Measurements from ENCODE around the gene PRPSAP1. TPM values are rescaled to one million over a fixed set of nuclear protein-coding genes. Genes with fewer than 3 reads are reported as not detected.

The PRPSAP1 gene
- total RNA-seq, 2 experiments from 2014 or later, result 10.8 to 12.1 TPM

DNA sequence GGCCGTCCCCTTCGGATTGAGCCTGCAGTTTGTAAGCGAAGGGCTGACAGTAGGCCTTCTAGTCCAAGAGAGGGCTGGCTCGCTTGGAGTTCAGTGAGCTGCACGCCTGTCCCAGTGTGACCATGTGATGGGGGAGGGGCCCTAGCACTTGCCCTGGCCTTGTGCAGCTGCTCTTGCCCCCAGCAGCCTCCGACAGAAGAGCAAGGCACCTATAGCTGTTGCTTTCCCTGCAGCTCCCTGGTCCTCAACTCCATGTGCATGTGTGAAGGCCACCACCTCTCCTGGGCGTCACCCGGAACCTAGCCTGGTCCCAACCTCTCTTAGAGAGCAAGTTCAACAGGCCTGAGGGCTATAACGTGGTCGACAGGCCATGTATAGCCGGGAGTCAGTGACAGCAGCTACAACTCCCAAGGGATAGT is 36.3 kb upstream of the PRPSAP1 start:
- peaks cover 30% of the 10 kb centered on the region for H3K36me3 ChIP-seq (ENCODE audit: insufficient read depth, low read length)
- H3K4me1 ChIP-seq (ENCODE audit: insufficient read depth, low read length), result peaks cover 13% of the 10 kb centered on the region
- peaks cover 2 to 6% of the 10 kb centered on the region in 2 experiments for H3K27me3 ChIP-seq (ENCODE audit: control insufficient read depth in 1 of 2, insufficient read depth in 2 of 2, low read length in 2 of 2)
- DNase-seq (peak in 1 of 14 experiments; percentile 24), ATAC-seq (ENCODE audit: poor library complexity) (no peak)
- ChIA-PET POLR2A (no interaction called here), CTCF (interaction anchor here (1.4 to 1.9 kb wide), 2 partner anchors 8 to 18 kb away, joined by 3 to 4 read pairs; no protein-coding TSS in a partner anchor)
- Mint-ChIP-seq H3K9me3 (no peaks in the 10 kb centered on the region), H3K27ac (no peak overlapping the region), H3K27me3 (no peaks in the 10 kb centered on the region), H3K4me1 (ENCODE audit: low read depth) (no peaks in the 10 kb centered on the region), H3K36me3 (ENCODE audit: low read depth) (peaks cover 28% of the 10 kb centered on the region), H3K4me3 (no peak overlapping the region)
- H3K9me3 ChIP-seq (ENCODE audit: control insufficient read depth in 1 of 2, insufficient read depth in 1 of 2, low read length in 2 of 2), result no peaks in the 10 kb centered on the region
- no peak overlapping the region for H3K4me3 ChIP-seq (ENCODE audit: low read length)
- TF ChIP-seq, protein P1, sequence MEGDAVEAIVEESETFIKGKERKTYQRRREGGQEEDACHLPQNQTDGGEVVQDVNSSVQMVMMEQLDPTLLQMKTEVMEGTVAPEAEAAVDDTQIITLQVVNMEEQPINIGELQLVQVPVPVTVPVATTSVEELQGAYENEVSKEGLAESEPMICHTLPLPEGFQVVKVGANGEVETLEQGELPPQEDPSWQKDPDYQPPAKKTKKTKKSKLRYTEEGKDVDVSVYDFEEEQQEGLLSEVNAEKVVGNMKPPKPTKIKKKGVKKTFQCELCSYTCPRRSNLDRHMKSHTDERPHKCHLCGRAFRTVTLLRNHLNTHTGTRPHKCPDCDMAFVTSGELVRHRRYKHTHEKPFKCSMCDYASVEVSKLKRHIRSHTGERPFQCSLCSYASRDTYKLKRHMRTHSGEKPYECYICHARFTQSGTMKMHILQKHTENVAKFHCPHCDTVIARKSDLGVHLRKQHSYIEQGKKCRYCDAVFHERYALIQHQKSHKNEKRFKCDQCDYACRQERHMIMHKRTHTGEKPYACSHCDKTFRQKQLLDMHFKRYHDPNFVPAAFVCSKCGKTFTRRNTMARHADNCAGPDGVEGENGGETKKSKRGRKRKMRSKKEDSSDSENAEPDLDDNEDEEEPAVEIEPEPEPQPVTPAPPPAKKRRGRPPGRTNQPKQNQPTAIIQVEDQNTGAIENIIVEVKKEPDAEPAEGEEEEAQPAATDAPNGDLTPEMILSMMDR (IDR thresholded peaks at IDR 0.05), result no peak
- H3K27ac ChIP-seq (ENCODE audit: low read depth in 1 of 2, low read length in 2 of 2), result no peak overlapping the region
- intact Hi-C loops (cut with DNase I, micrococcal nuclease), result no loop called here

GRCh38 chr17:76388966-76389888 is 35.5 kb upstream of the PRPSAP1 start:
- Mint-ChIP-seq H3K36me3 (ENCODE audit: low read depth) (peaks cover 21% of the 10 kb centered on the region), H3K27ac (no peak overlapping the region), H3K27me3 (no peaks in the 10 kb centered on the region), H3K4me3 (no peak overlapping the region), H3K9me3 (no peaks in the 10 kb centered on the region), H3K4me1 (ENCODE audit: low read depth) (no peaks in the 10 kb centered on the region)
- DNase-seq (no peak), ATAC-seq (ENCODE audit: poor library complexity) (no peak)
- intact Hi-C loops (cut with DNase I, micrococcal nuclease), result loop anchor here in 1 of 2 experiments (5.0 to 10.0 kb wide), 2 partner anchors 37 to 404 kb away; partner anchors contain the start of gene PRPSAP1
- H3K4me3 ChIP-seq (ENCODE audit: low read length), result no peak overlapping the region
- ChIA-PET POLR2A (no interaction called here), CTCF (interaction anchor here (0.5 to 1.9 kb wide), 3 partner anchors 9 to 120 kb away, joined by 3 to 4 read pairs (median 3); no protein-coding TSS in a partner anchor)
- H3K4me1 ChIP-seq (ENCODE audit: insufficient read depth, low read length), result peaks cover 19% of the 10 kb centered on the region
- peaks cover 29% of the 10 kb centered on the region for H3K36me3 ChIP-seq (ENCODE audit: insufficient read depth, low read length)
- TF ChIP-seq, protein P1 (IDR thresholded peaks at IDR 0.05), result no peak
- H3K27me3 ChIP-seq (ENCODE audit: control insufficient read depth in 1 of 2, insufficient read depth in 2 of 2, low read length in 2 of 2), result peaks cover 4 to 7% of the 10 kb centered on the region in 2 experiments
- no peak overlapping the region for H3K27ac ChIP-seq (ENCODE audit: low read depth in 1 of 2, low read length in 2 of 2)
- no peaks in the 10 kb centered on the region for H3K9me3 ChIP-seq (ENCODE audit: control insufficient read depth in 1 of 2, insufficient read depth in 1 of 2, low read length in 2 of 2)

DNA sequence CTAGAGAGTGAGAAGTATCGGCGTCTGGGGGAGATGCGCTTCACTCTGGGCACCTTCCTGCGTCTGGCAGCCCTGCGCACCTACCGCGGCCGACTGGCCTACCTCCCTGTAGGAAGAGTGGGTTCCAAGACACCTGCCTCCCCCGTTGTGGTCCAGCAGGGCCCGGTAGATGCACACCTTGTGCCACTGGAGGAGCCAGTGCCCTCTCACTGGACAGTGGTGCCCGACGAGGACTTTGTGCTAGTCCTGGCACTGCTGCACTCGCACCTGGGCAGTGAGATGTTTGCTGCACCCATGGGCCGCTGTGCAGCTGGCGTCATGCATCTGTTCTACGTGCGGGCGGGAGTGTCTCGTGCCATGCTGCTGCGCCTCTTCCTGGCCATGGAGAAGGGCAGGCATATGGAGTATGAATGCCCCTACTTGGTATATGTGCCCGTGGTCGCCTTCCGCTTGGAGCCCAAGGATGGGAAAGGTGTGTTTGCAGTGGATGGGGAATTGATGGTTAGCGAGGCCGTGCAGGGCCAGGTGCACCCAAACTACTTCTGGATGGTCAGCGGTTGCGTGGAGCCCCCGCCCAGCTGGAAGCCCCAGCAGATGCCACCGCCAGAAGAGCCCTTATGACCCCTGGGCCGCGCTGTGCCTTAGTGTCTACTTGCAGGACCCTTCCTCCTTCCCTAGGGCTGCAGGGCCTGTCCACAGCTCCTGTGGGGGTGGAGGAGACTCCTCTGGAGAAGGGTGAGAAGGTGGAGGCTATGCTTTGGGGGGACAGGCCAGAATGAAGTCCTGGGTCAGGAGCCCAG is 33.5 kb upstream of the PRPSAP1 start:
- Mint-ChIP-seq H3K4me3 (peak overlapping the region; percentile 20), H3K27ac (no peak overlapping the region)
- no peak overlapping the region for H3K4me3 ChIP-seq (ENCODE audit: low read length)

More for the DNA sequence above, 33.5 kb upstream of the PRPSAP1 start:
- ATAC-seq (ENCODE audit: poor library complexity), result no peak
- H3K4me1 Mint-ChIP-seq (ENCODE audit: low read depth), result peaks cover 6% of the 10 kb centered on the region
- peaks cover 13% of the 10 kb centered on the region for H3K36me3 Mint-ChIP-seq (ENCODE audit: low read depth)
- Histone ChIP-seq H3K27me3 (ENCODE audit: control insufficient read depth in 1 of 2, insufficient read depth in 2 of 2, low read length in 2 of 2) (peaks cover 4 to 7% of the 10 kb centered on the region in 2 experiments), H3K36me3 (ENCODE audit: insufficient read depth, low read length) (peaks cover 19% of the 10 kb centered on the region), H3K9me3 (ENCODE audit: control insufficient read depth in 1 of 2, insufficient read depth in 1 of 2, low read length in 2 of 2) (no peaks in the 10 kb centered on the region), H3K4me1 (ENCODE audit: insufficient read depth, low read length) (peaks cover 33% of the 10 kb centered on the region), H3K27ac (ENCODE audit: low read depth in 1 of 2, low read length in 2 of 2) (no peak overlapping the region)
- CTCF ChIA-PET, result interaction anchor here (3.0 to 3.6 kb wide), 2 partner anchors 11 to 34 kb away, joined by 12 to 31 read pairs; partner anchors contain the start of gene PRPSAP1
- TF ChIP-seq, protein P1 (IDR thresholded peaks at IDR 0.05), result no peak
- peaks cover 4% of the 10 kb centered on the region for H3K27me3 Mint-ChIP-seq
- no peaks in the 10 kb centered on the region for H3K9me3 Mint-ChIP-seq
- POLR2A ChIA-PET, result interaction anchor here (4.8 kb wide), 1 partner anchor 34 kb away, joined by 37 read pairs; the partner anchor contains the start of gene PRPSAP1
- intact Hi-C loops (cut with DNase I, micrococcal nuclease), result loop anchor here in 1 of 2 experiments (5.0 to 10.0 kb wide), 2 partner anchors 35 to 402 kb away; partner anchors contain the start of gene PRPSAP1
- DNase-seq, result peak in 1 of 14 experiments; percentile 31
